ENCODE measurements around the gene PRR30. TPM values are rescaled to one million over a fixed set of nuclear protein-coding genes. Genes with fewer than 3 reads are reported as not detected.

Gene PRR30
- total RNA-seq, 1 donor from 2014 or later, result not detected

GRCh38 chr2:27154488-27154887, 15.3 kb upstream of the PRR30 start:
- H3K4me1 Mint-ChIP-seq (ENCODE audit: low read depth, unreplicated experiment), result no peaks in the 10 kb centered on the region
- no peak overlapping the region for H3K27ac Mint-ChIP-seq (ENCODE audit: unreplicated experiment)
- H3K36me3 Mint-ChIP-seq (ENCODE audit: unreplicated experiment), result no peaks in the 10 kb centered on the region
- peaks cover 1% of the 10 kb centered on the region for H3K9me3 Mint-ChIP-seq (ENCODE audit: unreplicated experiment)
- DNase-seq, result no peak
- no peak overlapping the region for H3K4me3 Mint-ChIP-seq (ENCODE audit: unreplicated experiment)
- peaks cover 6% of the 10 kb centered on the region for H3K27me3 Mint-ChIP-seq (ENCODE audit: unreplicated experiment)
- TF ChIP-seq, protein P1, sequence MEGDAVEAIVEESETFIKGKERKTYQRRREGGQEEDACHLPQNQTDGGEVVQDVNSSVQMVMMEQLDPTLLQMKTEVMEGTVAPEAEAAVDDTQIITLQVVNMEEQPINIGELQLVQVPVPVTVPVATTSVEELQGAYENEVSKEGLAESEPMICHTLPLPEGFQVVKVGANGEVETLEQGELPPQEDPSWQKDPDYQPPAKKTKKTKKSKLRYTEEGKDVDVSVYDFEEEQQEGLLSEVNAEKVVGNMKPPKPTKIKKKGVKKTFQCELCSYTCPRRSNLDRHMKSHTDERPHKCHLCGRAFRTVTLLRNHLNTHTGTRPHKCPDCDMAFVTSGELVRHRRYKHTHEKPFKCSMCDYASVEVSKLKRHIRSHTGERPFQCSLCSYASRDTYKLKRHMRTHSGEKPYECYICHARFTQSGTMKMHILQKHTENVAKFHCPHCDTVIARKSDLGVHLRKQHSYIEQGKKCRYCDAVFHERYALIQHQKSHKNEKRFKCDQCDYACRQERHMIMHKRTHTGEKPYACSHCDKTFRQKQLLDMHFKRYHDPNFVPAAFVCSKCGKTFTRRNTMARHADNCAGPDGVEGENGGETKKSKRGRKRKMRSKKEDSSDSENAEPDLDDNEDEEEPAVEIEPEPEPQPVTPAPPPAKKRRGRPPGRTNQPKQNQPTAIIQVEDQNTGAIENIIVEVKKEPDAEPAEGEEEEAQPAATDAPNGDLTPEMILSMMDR (IDR thresholded peaks at IDR 0.05; ENCODE audit: partially characterized antibody, unreplicated experiment), result no peak

GRCh38 chr2:27152796-27153464, 13.7 kb upstream of the PRR30 start:
- Mint-ChIP-seq H3K27me3 (ENCODE audit: unreplicated experiment) (peaks cover 3% of the 10 kb centered on the region), H3K4me3 (ENCODE audit: unreplicated experiment) (no peak overlapping the region), H3K9me3 (ENCODE audit: unreplicated experiment) (peaks cover 1% of the 10 kb centered on the region), H3K4me1 (ENCODE audit: low read depth, unreplicated experiment) (no peaks in the 10 kb centered on the region), H3K27ac (ENCODE audit: unreplicated experiment) (no peak overlapping the region), H3K36me3 (ENCODE audit: unreplicated experiment) (no peaks in the 10 kb centered on the region)
- TF ChIP-seq, protein P1 (IDR thresholded peaks at IDR 0.05; ENCODE audit: partially characterized antibody, unreplicated experiment), result no peak
- DNase-seq, result no peak

GRCh38 chr2:27152102-27152795, 13.0 kb upstream of the PRR30 start:
- TF ChIP-seq, protein P1 (IDR thresholded peaks at IDR 0.05; ENCODE audit: partially characterized antibody, unreplicated experiment), result no peak
- H3K4me1 Mint-ChIP-seq (ENCODE audit: low read depth, unreplicated experiment), result no peaks in the 10 kb centered on the region
- H3K27ac Mint-ChIP-seq (ENCODE audit: unreplicated experiment), result no peak overlapping the region
- H3K36me3 Mint-ChIP-seq (ENCODE audit: unreplicated experiment), result no peaks in the 10 kb centered on the region
- no peak for DNase-seq
- no peak overlapping the region for H3K4me3 Mint-ChIP-seq (ENCODE audit: unreplicated experiment)
- no peaks in the 10 kb centered on the region for H3K27me3 Mint-ChIP-seq (ENCODE audit: unreplicated experiment)
- peaks cover 3% of the 10 kb centered on the region for H3K9me3 Mint-ChIP-seq (ENCODE audit: unreplicated experiment)

DNA sequence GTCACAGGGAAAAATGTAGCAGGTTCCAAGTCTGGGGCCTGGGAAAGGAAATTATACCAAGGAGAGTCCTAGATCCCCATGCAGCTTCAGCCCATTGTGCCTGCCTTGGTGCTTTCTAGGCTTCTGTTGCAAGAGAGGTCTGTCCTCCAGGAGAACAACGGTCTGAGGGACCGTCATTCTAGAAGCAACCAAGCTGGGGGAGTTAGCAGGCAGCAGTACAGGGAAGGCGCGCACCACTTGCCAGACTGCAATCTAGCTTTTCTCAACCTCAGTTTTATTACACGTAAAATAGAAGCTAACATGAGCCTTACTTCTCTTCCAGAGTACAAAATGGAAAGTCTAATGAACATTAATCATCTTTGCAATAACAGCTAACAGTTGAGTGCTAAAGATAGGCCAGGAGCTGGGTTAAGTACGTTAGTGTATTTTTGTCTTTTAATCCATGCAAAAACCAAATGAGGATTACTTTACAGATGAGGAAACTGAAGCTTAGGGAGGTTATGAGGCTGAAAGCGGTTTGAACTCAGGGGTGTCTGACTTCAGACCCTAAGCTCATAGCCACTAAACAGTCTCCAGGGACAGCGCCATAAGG, 11.5 kb upstream of the PRR30 start:
- Mint-ChIP-seq H3K4me3 (ENCODE audit: unreplicated experiment) (no peak overlapping the region), H3K27ac (ENCODE audit: unreplicated experiment) (no peak overlapping the region), H3K27me3 (ENCODE audit: unreplicated experiment) (no peaks in the 10 kb centered on the region), H3K4me1 (ENCODE audit: low read depth, unreplicated experiment) (no peaks in the 10 kb centered on the region), H3K9me3 (ENCODE audit: unreplicated experiment) (peaks cover 3% of the 10 kb centered on the region), H3K36me3 (ENCODE audit: unreplicated experiment) (no peaks in the 10 kb centered on the region)
- TF ChIP-seq, protein P1 (IDR thresholded peaks at IDR 0.05; ENCODE audit: partially characterized antibody, unreplicated experiment), result no peak
- DNase-seq, result no peak
